Panc1 (cell line): Measurements from ENCODE around the gene SH2D1B.

Experiments
- CTCF ChIP-seq: fragments of 450-650 bp; IDR thresholded peaks from 2 replicates; pipeline ENCODE4 v1.5.1; 2017; ENCODE audit warnings: mild to moderate bottlenecking
- POLR2AphosphoS5 ChIP-seq: IDR thresholded peaks from 2 replicates; pipeline ENCODE4 v1.6.1; 2012; ENCODE audit warnings: mild to moderate bottlenecking, low read depth, low read length, moderate library complexity
- SIN3A ChIP-seq: IDR thresholded peaks from 2 replicates; pipeline ENCODE4 v1.6.1; 2012; ENCODE audit warnings: low read depth, mild to moderate bottlenecking, low read length, moderate library complexity, borderline replicate concordance; ENCODE audit not compliant: insufficient read depth

DNA sequence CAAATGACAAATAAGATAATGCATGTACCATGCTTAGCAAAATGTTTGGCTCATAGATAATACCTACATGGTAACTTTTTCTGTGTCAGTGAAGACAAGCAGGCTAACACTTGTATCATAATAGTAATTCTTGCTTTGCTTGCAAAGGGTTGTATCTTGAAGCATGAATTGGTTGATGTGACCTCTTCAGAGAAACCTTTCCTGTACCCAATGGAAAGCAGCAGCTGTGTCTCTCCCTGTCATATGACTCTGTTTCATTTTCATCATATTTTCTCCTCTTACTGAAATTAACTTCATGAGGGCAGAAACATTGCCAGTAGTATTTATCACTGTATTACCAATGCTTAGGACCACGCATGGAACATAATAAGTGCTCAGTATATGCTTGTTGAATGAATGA lies 4.4 kb downstream of the SH2D1B start:
- TF ChIP-seq CTCF (no peak), POLR2AphosphoS5 (no peak), SIN3A (no peak)
